GM21381 (cell line): ENCODE measurements around the gene SNAP47.

Experiments
- ATAC-seq: cut with Tn5 transposase; IDR thresholded peaks from one replicate; pipeline ENCODE4 v1.9.1; 2021; ENCODE audit warnings: mild to moderate bottlenecking, moderate library complexity; ENCODE audit not compliant: unreplicated experiment

SNAP47 gene

GRCh38 chr1:227767401-227768124 lies 32.3 kb downstream of the SNAP47 start:
- ATAC-seq, result no peak

- no peak for ATAC-seq
Observed at GRCh38 chr1:227768125-227768439, 32.8 kb downstream of the SNAP47 start.

- ATAC-seq, result no peak
Observed at GRCh38 chr1:227768640-227769039, 33.4 kb downstream of the SNAP47 start.

GRCh38 chr1:227769047-227769935 lies 34.1 kb downstream of the SNAP47 start:
- ATAC-seq, result no peak

- ATAC-seq, result no peak
Observed at GRCh38 chr1:227769936-227770494, 34.8 kb downstream of the SNAP47 start.

GRCh38 chr1:227770812-227771211 lies 35.6 kb downstream of the SNAP47 start:
- ATAC-seq, result no peak

GRCh38 chr1:227771326-227771725 lies 36.1 kb downstream of the SNAP47 start:
- no peak for ATAC-seq

- ATAC-seq, result no peak
Observed at GRCh38 chr1:227771771-227772170, 36.5 kb downstream of the SNAP47 start.

- ATAC-seq, result no peak
Observed at GRCh38 chr1:227773558-227773957, 38.3 kb downstream of the SNAP47 start.

GRCh38 chr1:227774051-227774731 lies 39.0 kb downstream of the SNAP47 start:
- ATAC-seq, result no peak

- no peak for ATAC-seq
Observed at GRCh38 chr1:227774821-227775661, 39.8 kb downstream of the SNAP47 start.

- ATAC-seq, result no peak
Observed at GRCh38 chr1:227775841-227776240, 40.6 kb downstream of the SNAP47 start.

GRCh38 chr1:227776331-227776771 lies 41.1 kb downstream of the SNAP47 start:
- no peak for ATAC-seq

GRCh38 chr1:227777156-227777555 lies 41.9 kb downstream of the SNAP47 start:
- no peak for ATAC-seq

- ATAC-seq, result no peak
Observed at GRCh38 chr1:227777646-227778045, 42.4 kb downstream of the SNAP47 start.

- no peak for ATAC-seq
Observed at GRCh38 chr1:227778401-227778947, 43.2 kb downstream of the SNAP47 start.

GRCh38 chr1:227779021-227779441 lies 43.8 kb downstream of the SNAP47 start:
- ATAC-seq, result no peak

- no peak for ATAC-seq
Observed at GRCh38 chr1:227779685-227780084, 44.5 kb downstream of the SNAP47 start.

- no peak for ATAC-seq
Observed at GRCh38 chr1:227780101-227781044, 45.1 kb downstream of the SNAP47 start.
